ENCODE measurements around the gene KRT79. TPM values are rescaled to one million over a fixed set of nuclear protein-coding genes. Genes with fewer than 3 reads are reported as not detected.

Gene KRT79
- total and polyA plus RNA-seq, 2 donors = not detected

DNA sequence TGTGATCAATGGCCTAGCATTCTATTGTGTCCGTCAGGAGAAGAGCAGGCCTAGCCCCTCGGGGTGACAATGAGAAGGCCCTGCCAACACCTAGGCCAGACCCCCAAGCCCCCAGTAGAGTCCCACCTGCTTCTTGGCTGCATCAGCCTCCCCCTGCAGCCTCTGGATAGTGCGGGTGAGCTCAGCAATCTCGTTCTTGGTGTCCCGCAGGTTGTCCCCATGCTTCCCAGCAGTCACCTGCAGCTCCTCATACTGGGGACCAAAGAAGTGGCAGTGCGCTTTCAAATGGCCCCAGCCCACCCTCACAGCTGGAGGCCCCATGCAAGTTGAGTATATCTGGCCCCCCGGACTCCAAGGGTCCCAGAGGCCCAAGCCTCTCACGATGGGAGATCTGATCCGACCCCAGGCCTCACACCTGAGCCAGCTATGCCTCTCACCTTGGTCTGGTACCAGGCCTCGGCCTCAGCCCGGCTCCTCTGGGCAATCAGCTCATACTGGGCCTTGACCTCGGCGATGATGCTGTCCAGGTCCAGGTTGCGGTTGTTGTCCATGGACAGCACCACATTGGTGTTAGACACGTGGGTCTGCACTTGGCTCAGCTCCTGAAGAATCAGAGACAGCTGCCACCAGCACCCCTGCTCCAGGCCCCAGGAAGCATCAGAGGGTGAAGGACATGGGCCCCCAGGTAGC, 10.2 kb downstream of the KRT79 start:
- no peak overlapping the region for H3K27ac ChIP-seq (ENCODE audit: low read depth)
- DNase-seq (ENCODE audit: extremely low spot score) = no peak
- no peak overlapping the region for H3K4me3 ChIP-seq (ENCODE audit: low read depth, low read length)
- no peaks in the 10 kb centered on the region for H3K36me3 ChIP-seq (ENCODE audit: insufficient read depth)
- 91% methylated on average over 15 of the region's 15 CpGs for WGBS
- no peaks in the 10 kb centered on the region for H3K4me1 ChIP-seq (ENCODE audit: insufficient read depth)

DNA sequence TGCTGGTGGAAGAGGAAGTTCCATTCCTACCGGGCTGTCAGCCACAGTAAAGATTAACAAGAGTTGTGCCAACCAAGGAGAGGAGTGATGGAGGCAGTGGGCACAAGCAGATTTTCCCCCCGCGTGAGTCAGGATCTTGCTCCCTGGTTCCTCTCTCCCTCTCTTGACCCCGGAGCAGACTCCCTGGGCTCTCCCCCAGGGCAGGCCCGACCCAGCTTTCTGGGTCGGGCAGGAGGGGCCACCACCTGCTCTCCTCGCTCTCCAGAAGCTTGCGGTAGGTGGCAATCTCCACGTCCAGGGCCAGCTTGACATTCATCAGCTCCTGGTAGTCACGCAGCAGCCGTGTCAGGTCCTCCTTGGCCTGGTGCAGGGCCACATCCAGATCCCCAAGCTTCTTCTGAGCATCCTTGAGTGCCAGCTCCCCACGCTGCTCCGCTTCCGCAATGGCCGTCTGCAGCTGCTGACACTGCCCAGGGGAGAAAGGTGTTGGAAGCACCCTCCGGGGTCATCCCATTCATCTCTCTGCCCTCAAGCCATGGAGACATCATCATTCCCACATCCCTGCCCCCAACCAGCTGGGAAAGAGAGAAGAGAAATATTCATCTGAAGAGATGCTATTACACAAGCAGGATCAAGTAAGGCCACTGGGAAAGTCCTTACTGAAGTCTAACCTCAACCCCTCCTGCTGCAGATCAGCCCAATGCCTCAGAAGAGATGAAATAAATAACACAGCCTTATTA, 11.2 kb downstream of the KRT79 start:
- Histone ChIP-seq H3K4me3 (ENCODE audit: low read depth, low read length) (no peak overlapping the region), H3K36me3 (ENCODE audit: insufficient read depth) (no peaks in the 10 kb centered on the region), H3K4me1 (ENCODE audit: insufficient read depth) (no peaks in the 10 kb centered on the region), H3K27ac (ENCODE audit: low read depth) (no peak overlapping the region)
- DNase-seq (ENCODE audit: extremely low spot score) = no peak
- 87% methylated on average over 16 of the region's 16 CpGs for WGBS

DNA sequence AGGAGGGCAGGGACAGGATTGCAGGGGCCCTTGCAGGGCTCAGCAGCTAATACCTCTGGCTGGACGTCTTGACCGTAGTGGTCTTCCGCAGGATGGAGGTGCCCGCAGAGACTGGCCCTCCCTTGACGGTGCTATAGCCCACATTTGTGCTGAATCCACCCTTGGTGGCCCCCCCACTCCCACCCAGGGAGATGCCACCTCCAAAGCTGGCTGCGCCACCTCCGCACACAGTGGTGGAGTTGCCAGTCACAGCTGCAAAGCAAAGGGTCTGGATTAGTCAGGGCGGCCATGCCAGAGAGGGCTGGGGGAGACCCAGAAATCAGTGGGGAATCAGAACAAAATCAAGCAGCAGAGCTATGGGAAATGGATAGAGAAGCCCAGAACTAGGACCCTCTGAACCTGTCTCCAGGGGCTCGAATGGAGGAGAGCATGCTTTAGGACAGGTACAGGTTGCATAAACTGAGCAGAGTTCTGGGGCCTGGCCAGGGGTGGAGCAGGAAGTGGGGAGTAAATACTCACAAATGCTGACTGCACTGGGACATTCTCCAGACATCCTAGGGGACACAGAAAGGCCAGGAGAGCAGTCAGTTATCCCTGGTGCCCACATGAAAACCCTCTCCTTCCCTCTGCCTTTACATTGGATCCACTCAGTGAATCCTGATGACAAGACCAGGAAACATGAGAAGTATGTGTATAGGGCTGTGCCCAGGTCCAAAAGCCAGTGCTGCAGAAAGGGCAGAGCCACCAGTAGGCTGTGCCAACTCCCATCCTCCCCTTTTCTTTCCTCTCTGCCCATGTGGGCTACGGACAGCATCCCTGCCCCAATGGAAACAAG, 12.1 kb downstream of the KRT79 start:
- Histone ChIP-seq H3K4me1 (ENCODE audit: insufficient read depth) (no peaks in the 10 kb centered on the region), H3K27ac (ENCODE audit: low read depth) (no peak overlapping the region), H3K36me3 (ENCODE audit: insufficient read depth) (no peaks in the 10 kb centered on the region), H3K4me3 (ENCODE audit: low read depth, low read length) (no peak overlapping the region)
- WGBS = 84% methylated on average over 10 of the region's 10 CpGs
- DNase-seq (ENCODE audit: extremely low spot score) = no peak

DNA sequence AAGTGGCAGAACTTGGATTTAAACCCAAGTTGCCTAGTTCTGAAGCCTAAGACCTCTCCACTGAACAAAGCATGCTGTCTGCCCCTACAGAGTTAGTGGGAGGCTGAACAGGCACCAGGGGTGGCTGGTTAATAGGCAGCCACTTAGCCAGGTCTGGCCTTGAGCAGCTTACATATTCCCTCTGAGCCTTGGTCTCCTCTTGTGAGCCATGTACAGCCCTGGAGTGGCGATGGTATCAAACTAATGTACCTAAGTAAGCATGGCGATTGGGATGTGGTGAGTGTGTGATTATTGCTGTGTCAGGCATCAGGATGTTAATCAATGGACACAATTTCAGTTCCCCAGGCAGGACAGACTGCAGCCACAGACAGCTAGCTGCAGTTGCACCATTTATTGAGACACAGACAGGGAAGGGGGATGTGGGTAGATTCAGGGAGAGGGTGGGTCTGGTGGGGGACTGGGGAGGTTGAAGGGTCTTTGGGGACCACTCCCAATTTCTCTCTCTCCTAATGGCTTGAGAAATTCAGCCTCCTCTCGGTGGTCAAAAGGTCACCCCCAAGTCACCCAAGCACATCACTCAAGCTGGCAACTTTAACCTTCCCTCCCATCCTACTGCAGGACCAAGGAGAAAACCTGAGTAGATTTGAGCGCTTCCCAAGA, 12.9 kb downstream of the KRT79 start:
- 94% methylated on average over 4 of the region's 4 CpGs for whole genome bisulfite sequencing
- H3K27ac ChIP-seq (ENCODE audit: low read depth) = no peak overlapping the region
- no peaks in the 10 kb centered on the region for H3K36me3 ChIP-seq (ENCODE audit: insufficient read depth)
- DNase-seq (ENCODE audit: extremely low spot score) = no peak
- no peak overlapping the region for H3K4me3 ChIP-seq (ENCODE audit: low read depth, low read length)
- H3K4me1 ChIP-seq (ENCODE audit: insufficient read depth) = no peaks in the 10 kb centered on the region

DNA sequence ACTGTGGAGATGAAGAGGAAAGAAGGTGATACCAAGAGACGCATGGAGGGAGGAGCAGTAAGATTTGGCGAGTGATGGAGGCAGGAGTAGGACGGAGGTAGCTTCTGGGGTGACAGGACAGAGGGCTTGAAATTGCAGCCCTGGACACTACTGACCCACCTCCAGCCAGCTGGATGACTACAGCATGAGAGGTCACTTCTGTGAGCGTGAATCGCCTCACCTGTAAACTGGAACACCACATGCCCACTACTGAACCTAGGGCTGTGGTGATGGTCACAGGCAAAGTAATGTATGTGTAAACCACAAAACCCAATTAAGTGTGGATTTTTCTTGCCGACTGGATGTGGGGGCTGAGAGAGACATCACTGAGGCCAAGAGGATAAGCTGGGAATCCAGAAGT, 13.6 kb downstream of the KRT79 start:
- WGBS = 92% methylated on average over 6 of the region's 6 CpGs
- Histone ChIP-seq H3K27ac (ENCODE audit: low read depth) (no peak overlapping the region), H3K36me3 (ENCODE audit: insufficient read depth) (no peaks in the 10 kb centered on the region), H3K4me3 (ENCODE audit: low read depth, low read length) (no peak overlapping the region), H3K4me1 (ENCODE audit: insufficient read depth) (no peaks in the 10 kb centered on the region)
- DNase-seq (ENCODE audit: extremely low spot score) = no peak

DNA sequence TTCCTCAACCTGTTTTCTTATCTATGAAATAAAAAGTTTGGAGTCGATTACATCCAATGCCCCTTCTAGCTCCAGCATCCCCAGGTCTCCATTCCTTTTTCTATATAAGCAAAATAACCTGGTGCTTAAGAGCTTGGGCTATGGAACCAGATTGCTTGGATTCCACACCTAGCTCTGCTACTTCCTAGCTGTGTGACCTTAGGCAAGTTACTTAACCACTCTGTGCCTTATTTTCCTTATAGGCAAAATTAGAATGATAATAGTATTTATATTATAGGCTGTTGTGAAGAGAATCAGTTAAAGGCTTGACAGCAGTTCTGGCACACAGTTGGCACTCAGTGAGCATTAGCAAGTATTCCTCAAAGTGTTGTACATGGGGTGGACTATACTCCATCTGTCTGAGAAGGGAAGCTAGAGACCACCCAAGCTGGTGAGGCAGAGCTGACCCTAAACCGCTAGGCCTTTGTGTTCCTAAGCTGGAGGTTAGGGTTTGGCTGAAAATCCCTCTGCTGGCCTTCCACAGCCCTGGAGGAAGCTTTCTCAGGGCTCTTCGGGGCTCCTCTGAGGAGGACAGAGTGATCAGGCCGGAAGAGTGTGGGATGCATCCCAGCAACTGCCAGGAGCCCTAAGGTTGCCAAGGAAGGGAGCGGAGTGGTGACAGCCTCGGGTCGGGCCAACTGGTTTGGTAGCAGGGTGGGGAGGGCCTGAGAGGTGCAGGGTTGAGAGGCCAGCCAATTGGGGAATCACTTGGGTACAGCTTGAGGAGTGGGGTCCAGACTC, 14.2 kb downstream of the KRT79 start:
- no peak overlapping the region for H3K4me3 ChIP-seq (ENCODE audit: low read depth, low read length)
- no peaks in the 10 kb centered on the region for H3K36me3 ChIP-seq (ENCODE audit: insufficient read depth)
- no peaks in the 10 kb centered on the region for H3K4me1 ChIP-seq (ENCODE audit: insufficient read depth)
- no peak for DNase-seq (ENCODE audit: extremely low spot score)
- no peak overlapping the region for H3K27ac ChIP-seq (ENCODE audit: low read depth)
- WGBS = 76% methylated on average over 7 of the region's 7 CpGs

DNA sequence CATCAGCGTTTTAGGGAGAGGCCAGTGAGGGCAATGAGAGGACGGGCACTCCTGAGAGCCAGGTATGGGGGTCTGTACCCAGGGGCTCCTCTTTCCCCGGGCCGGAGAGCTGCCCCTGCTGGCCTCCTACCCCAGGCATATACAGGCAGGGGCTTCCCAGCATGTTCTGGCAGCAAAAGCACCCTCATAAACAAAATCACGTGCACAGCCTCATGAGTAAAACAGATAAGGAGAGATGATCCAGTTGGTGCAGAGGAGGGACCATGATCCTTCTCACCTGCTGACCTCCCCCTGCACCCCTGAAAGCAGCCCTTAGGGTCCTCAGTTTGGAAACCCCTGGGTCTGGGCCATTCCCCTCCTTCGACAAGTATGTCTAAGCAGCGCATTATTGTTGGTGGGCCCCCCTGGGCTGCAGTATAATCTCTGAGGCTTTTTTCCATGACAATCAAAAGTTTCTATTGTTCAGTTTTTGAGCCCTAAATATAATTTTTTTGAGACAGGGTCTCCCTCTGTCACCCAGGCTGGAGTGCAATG, 15.2 kb downstream of the KRT79 start:
- no peak for DNase-seq (ENCODE audit: extremely low spot score)
- Histone ChIP-seq H3K4me3 (ENCODE audit: low read depth, low read length) (no peak overlapping the region), H3K36me3 (ENCODE audit: insufficient read depth) (no peaks in the 10 kb centered on the region), H3K4me1 (ENCODE audit: insufficient read depth) (no peaks in the 10 kb centered on the region), H3K27ac (ENCODE audit: low read depth) (no peak overlapping the region)
- WGBS = 45% methylated on average over 7 of the region's 7 CpGs

DNA sequence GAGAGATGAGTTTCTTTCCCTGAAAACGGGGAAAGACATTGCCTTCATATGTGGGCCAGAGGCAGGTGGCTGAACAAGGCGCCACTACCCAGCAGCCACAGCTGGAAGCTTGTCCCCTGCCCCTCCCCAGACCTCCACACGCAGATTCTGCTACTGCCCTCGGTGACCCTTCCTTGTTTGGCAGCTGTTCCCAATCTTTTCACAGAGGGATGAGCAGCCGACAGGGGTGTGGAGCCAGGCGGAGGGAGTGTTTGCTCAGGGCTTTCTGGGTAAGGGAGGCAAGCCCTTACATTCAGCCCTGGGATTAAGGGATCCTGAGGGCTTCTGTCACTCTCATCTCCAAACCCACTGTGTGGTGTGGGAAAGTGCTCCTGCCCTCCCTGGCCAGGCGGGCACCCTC, 15.7 kb downstream of the KRT79 start:
- H3K4me1 ChIP-seq (ENCODE audit: insufficient read depth) = no peaks in the 10 kb centered on the region
- no peak for DNase-seq (ENCODE audit: extremely low spot score)
- no peak overlapping the region for H3K27ac ChIP-seq (ENCODE audit: low read depth)
- 46% methylated on average over 7 of the region's 7 CpGs for WGBS
- no peak overlapping the region for H3K4me3 ChIP-seq (ENCODE audit: low read depth, low read length)
- H3K36me3 ChIP-seq (ENCODE audit: insufficient read depth) = no peaks in the 10 kb centered on the region

DNA sequence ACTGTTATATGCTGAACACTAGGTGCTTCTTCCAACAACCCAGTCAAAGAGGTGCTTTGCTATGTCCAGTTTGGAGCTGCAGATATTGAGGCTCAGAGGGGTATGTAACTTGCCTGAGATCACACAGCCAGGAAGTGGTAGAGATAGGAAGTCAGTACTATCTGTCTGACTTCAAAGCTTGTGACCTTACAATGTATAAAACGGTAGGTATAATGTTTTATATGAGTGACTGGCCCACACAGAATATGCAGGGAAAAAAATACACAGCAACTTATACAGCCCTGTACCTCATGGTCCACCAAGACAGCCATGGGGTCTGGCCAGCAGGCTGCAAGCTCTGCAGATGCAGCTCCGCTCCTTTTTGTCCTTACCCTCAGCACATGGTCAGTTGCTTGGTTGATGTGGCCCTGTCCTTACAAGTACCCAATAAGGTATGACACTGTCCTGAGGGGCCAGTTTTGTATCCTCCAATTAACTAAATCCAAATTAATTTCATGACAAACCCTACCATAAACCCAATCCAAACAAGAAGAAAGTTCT, 16.3 kb downstream of the KRT79 start:
- Histone ChIP-seq H3K4me1 (ENCODE audit: insufficient read depth) (no peaks in the 10 kb centered on the region), H3K4me3 (ENCODE audit: low read depth, low read length) (no peak overlapping the region), H3K36me3 (ENCODE audit: insufficient read depth) (no peaks in the 10 kb centered on the region), H3K27ac (ENCODE audit: low read depth) (no peak overlapping the region)
- WGBS = 84% methylated on average over 2 of the region's 2 CpGs
- no peak for DNase-seq (ENCODE audit: extremely low spot score)

DNA sequence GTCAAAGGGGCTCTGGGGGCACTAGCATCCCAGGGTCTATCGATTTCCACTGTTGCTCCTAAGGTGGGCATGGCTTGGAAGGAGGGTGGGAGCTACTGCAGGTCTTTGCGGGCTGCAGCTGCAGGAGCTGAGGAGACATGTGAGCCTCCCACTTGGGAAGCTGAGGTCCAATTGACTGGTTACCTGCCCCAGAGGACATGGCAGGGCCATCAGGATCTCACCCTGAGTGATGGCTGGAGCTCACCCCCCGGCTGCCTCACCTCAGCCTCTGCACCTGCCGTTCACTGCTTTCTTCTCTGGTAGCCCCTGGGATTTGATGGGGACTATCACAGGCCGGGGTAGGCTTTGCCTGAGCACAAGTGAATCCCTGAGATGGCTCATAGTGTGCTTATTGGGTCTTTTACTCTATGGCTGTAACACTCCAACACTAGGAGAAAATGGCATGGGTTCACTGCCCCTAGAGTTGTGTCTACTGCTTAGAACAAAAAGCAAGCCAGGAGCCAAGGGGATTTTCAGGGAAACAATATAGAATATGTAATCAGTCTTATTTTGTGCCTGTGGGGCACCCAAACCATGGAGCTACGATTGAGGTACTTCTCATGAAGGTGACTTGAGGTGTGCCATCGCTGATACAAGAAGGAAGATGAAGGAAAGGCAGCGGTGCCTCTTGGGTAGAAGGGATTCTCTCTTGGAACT, 17.0 kb downstream of the KRT79 start:
- Histone ChIP-seq H3K27ac (ENCODE audit: low read depth) (no peak overlapping the region), H3K4me1 (ENCODE audit: insufficient read depth) (no peaks in the 10 kb centered on the region), H3K4me3 (ENCODE audit: low read depth, low read length) (no peak overlapping the region), H3K36me3 (ENCODE audit: insufficient read depth) (no peaks in the 10 kb centered on the region)
- WGBS = 95% methylated on average over 8 of the region's 8 CpGs
- DNase-seq (ENCODE audit: extremely low spot score) = no peak

DNA sequence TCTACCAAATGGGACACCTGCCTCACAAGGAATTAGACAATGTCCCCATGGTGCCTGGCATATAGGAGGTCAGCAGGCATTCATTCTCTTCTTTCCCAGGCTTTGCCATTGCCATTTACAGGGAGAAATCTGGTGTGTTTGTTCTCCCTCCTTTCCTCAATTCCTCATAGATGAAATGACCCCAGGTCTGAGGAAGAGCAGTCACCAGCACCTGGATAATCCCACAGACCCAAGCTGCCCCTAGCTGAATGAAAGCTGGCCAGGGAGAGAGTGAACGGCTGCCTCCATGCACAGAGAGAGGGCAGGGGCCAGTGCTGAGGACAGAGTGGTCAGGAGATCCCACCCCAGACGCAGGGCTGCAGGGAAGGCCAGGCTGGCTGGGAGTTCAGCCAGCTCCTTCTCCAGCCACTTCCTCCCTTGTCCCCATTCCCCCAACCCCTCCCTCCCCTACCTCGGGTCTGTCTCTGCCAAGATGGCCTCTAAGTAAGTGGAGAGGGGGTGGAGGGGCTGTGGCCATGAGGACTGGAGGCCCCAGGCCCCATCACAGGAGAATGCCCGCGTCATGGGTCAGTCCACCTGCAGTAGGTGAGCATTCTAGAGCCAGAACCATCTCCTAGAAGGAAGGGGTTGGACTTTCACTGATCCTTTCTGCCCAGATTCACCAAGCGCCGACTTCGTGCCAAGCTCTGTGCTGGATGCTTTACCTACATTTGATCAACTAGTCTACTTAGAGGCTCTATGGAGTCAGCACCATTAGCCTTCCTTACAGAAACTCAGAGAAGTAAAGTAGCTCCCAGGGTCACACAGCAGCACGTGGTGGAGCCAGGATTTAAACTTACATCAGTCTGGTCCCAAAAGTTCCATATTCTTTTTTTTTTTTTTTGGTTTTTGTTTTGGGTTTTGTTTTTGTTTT, 18.2 kb downstream of the KRT79 start:
- WGBS = 71% methylated on average over 9 of the region's 9 CpGs

More for the DNA sequence above, 18.2 kb downstream of the KRT79 start:
- DNase-seq (ENCODE audit: extremely low spot score) = no peak
- Histone ChIP-seq H3K4me3 (ENCODE audit: low read depth, low read length) (no peak overlapping the region), H3K4me1 (ENCODE audit: insufficient read depth) (no peaks in the 10 kb centered on the region), H3K27ac (ENCODE audit: low read depth) (no peak overlapping the region), H3K36me3 (ENCODE audit: insufficient read depth) (no peaks in the 10 kb centered on the region)

Measured in urinary bladder (tissue), 4 donors.